ENCODE measurements around the gene GPRC5C. TPM values are rescaled to one million over a fixed set of nuclear protein-coding genes. Genes with fewer than 3 reads are reported as not detected.

GPRC5C gene
- total and polyA plus RNA-seq, 2 of the 13 experiments (the other 11 are each of a cell fraction or from before 2014, with no cell fraction given) = 85.6 to 300 TPM

DNA sequence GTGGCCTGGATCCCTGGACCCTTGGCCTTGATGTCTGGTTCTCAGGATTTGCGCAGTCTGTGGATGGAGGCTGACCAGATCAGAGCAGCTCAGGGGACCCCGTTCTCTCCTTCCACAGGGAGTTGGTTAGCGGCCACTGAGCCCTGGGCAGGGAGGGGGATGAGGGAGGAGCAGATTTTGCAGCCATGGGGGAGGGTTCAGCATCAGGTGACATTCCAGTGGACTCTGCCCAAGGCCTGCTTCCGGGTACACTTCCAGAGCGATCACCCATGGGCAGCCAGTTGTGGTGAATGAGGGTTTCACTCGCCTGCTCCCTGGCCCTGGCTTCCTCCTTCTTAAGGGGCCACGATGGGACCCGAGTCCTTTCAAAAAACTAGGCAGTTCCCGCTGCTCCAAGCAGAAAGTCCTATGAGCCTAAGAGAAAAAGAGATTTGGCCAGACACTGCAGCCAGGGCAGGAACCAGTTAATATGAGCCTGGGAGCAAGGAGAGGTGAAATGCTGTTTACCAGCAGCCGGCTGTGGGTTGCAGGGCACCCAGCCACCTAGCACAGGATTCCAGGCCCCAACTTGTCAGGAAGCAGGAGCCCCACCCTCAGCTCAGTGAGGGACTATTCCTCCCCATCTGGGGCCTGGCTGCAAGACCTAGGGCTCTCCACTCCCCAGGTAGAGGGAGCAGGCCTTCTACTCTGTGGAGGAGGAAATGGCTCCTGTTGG is 4.7 kb upstream of the GPRC5C start (continued):
- TF ChIP-seq, protein P1, sequence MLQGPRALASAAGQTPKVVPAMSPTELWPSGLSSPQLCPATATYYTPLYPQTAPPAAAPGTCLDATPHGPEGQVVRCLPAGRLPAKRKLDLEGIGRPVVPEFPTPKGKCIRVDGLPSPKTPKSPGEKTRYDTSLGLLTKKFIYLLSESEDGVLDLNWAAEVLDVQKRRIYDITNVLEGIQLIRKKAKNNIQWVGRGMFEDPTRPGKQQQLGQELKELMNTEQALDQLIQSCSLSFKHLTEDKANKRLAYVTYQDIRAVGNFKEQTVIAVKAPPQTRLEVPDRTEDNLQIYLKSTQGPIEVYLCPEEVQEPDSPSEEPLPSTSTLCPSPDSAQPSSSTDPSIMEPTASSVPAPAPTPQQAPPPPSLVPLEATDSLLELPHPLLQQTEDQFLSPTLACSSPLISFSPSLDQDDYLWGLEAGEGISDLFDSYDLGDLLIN (CRISPR knock-in tag; IDR thresholded peaks at IDR 0.05; ENCODE audit: borderline replicate concordance) = no peak
- TF ChIP-seq EHMT2 (IDR thresholded peaks at IDR 0.05; ENCODE audit: borderline replicate concordance, low read depth, low read length) (no peak), KDM2A (CRISPR knock-in tag; IDR thresholded peaks at IDR 0.05; ENCODE audit: borderline replicate concordance, low read depth) (peak; percentile 76; the same call in 1 of the 2 replicates), SOX13 (IDR thresholded peaks at IDR 0.05) (no peak), SOX13 (CRISPR knock-in tag; conservative IDR thresholded peaks at IDR 0.05 in 1 of 2, IDR thresholded peaks at IDR 0.05 in 1 of 2) (peak in 1 of 2 experiments; percentile 52; a peak in 2 of 4 replicates), MTA3 (CRISPR knock-in tag; IDR thresholded peaks at IDR 0.05) (no peak), MXD3 (CRISPR knock-in tag; IDR thresholded peaks at IDR 0.05) (no peak; the same call in 1 of the 2 replicates), ZFP36 (IDR thresholded peaks at IDR 0.05; ENCODE audit: borderline replicate concordance, low read depth, low read length, partially characterized antibody) (no peak), GLI4 (CRISPR knock-in tag; IDR thresholded peaks at IDR 0.05; ENCODE audit: borderline replicate concordance) (0 out of 2 replicates have a peak, but pooled peaks have one; percentile 77), KDM6A (CRISPR knock-in tag; IDR thresholded peaks at IDR 0.05; ENCODE audit: low read depth) (no peak), FOXM1 (CRISPR knock-in tag; IDR thresholded peaks at IDR 0.05) (no peak), SPEN (CRISPR knock-in tag; IDR thresholded peaks at IDR 0.05; ENCODE audit: low read depth) (peak; percentile 94), SIX1 (CRISPR knock-in tag; IDR thresholded peaks at IDR 0.05; ENCODE audit: borderline replicate concordance) (peak; percentile 70; the same call in 1 of the 2 replicates), SNAPC2 (CRISPR knock-in tag; IDR thresholded peaks at IDR 0.05) (peak; percentile 72; the same call in 1 of the 2 replicates), NAIF1 (CRISPR knock-in tag; IDR thresholded peaks at IDR 0.05; ENCODE audit: borderline replicate concordance) (no peak), TRIM22 (IDR thresholded peaks at IDR 0.05) (no peak), TMF1 (CRISPR knock-in tag; IDR thresholded peaks at IDR 0.05; ENCODE audit: low read depth) (peak; percentile 31; the same call in 1 of the 2 replicates), PTBP1 (IDR thresholded peaks at IDR 0.05; ENCODE audit: low read depth, low read length, poor library complexity, severe bottlenecking) (no peak), HMG20B (CRISPR knock-in tag; conservative IDR thresholded peaks at IDR 0.05) (no peak), SIN3A (IDR thresholded peaks at IDR 0.05; ENCODE audit: borderline replicate concordance, low read depth, low read length) (no peak), MXD4 (CRISPR knock-in tag; IDR thresholded peaks at IDR 0.05) (peak; percentile 68; the same call in 1 of the 2 replicates), THRA (CRISPR knock-in tag; IDR thresholded peaks at IDR 0.05; ENCODE audit: borderline replicate concordance) (peak; percentile 44; the same call in 1 of the 2 replicates), CHCHD3 (CRISPR knock-in tag; IDR thresholded peaks at IDR 0.05) (no peak), HNRNPUL1 (IDR thresholded peaks at IDR 0.05; ENCODE audit: low read depth, low read length) (no peak), ZNF382 (CRISPR knock-in tag; IDR thresholded peaks at IDR 0.05; ENCODE audit: borderline replicate concordance) (no peak)
- TF ChIP-seq, protein P2, sequence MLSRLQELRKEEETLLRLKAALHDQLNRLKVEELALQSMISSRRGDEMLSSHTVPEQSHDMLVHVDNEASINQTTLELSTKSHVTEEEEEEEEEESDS (CRISPR knock-in tag; IDR thresholded peaks at IDR 0.05; ENCODE audit: borderline replicate concordance) = no peak

Measured in HepG2 (cell line).